Prostate gland (tissue), 2 donors: ENCODE data around the gene DNAH10.

Source experiments
- POLR2AphosphoS5 ChIP-seq: sonication (generic); formaldehyde crosslinking; IDR thresholded peaks from one replicate; pipeline ENCODE4 v1.6.1; 2017; ENCODE audit warnings: antibody characterized with exemption
- TF ChIP-seq, protein P1 (sequence below), 4 experiments: fragments of 200-600 bp in 2 of 4; fragments of 450-650 bp in 2 of 4; sonication (generic) in 2 of 4; IDR thresholded peaks; 1 replicate in 3 of 4; 2 replicates in 1 of 4; pipeline ENCODE4 v1.5.1; 2016 to 2019; ENCODE audit warnings: antibody characterized with exemption in 4 of 4, mild to moderate bottlenecking in 2 of 4, moderate library complexity in 2 of 4

DNA sequence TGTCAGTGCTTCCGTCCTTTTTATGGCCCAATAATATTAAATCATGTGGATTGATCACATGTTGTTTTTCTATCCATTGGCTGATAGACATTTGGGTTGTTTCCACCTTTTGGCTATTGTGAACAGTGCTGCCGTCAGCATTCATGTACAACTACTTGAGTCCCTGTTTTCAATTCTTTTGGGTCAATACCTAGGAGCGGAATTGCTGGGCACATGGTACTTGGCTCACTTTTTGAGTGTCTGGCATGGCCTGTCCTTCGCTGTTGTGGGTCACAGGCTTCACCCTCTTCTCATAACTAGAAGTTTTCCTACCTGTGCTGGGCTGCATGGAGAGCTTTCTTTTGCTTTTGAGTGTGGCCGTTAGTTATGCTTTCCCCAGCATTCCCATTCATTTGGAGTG is 72.7 kb downstream of the DNAH10 start:
- TF ChIP-seq, protein P1, sequence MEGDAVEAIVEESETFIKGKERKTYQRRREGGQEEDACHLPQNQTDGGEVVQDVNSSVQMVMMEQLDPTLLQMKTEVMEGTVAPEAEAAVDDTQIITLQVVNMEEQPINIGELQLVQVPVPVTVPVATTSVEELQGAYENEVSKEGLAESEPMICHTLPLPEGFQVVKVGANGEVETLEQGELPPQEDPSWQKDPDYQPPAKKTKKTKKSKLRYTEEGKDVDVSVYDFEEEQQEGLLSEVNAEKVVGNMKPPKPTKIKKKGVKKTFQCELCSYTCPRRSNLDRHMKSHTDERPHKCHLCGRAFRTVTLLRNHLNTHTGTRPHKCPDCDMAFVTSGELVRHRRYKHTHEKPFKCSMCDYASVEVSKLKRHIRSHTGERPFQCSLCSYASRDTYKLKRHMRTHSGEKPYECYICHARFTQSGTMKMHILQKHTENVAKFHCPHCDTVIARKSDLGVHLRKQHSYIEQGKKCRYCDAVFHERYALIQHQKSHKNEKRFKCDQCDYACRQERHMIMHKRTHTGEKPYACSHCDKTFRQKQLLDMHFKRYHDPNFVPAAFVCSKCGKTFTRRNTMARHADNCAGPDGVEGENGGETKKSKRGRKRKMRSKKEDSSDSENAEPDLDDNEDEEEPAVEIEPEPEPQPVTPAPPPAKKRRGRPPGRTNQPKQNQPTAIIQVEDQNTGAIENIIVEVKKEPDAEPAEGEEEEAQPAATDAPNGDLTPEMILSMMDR (IDR thresholded peaks at IDR 0.05): no peak
- no peak for TF ChIP-seq POLR2AphosphoS5
